Measurements from ENCODE around the gene ZNF500.

Gene ZNF500

DNA sequence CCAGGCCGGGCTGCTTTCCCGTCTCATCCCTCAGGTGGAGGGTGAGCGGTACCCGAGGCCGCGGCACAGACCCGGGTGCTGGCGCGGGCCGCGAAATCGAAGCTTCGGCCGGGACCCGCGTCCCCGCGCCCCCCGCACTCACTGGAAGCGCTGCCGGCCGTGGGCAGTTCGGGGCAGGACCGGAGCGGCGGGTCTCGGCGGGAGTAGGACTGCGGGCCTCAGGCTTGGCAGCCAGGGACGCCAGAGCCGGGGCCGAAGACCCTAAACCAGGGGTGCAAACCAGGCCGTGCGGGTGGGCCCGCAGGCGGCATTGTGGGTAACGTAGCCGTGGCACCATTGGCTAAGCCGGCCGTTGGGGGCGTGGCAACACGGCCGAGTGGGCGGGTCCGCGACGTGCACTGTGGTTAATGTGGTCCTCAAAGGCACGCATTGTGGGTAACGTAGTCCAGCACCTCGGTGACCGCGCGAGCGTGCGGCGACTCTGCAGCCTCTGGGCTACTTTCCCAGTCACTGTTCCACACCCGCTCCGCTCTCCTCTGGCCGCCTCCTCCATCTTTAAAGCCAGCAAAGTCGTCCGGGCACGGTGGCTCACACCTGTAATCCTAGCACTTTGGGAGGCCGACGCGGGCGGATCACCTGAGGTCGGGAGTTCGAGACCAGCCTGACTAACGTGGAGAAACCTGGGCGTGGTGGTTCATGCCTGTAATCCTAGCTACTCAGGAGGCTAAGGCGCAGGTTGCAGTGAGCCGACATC lies at the start of gene ZNF500:
Gene ZNF500 (minus strand): TSS at position 288 of the 754 bp plus-strand sequence. CDS start 1,184 bp downstream, outside the sequence.
- DNase-seq, result peak; percentile 98

- DNase-seq, result no peak
Observed at GRCh38 chr16:4814542-4815173, 47.7 kb upstream of the ZNF500 start.

DNA sequence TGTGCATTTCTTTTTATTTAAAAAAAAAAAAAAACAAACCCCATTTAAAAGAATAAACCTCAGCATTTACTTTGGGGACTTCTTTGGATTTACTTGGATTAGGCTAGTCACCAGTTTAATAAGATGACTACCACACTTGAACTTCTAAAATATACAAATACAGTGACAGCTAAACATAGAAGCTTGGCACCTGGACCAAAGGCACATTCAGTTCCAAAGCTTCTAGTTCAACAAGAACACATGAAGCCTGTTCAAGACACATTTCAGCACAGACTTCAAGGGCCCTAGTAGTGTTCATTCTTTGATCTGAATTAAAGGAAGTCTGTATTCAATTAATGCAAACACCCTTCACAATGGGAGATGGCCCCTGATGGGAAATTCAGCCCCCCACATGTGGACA lies 47.1 kb upstream of the ZNF500 start:
- DNase-seq, result no peak

DNA sequence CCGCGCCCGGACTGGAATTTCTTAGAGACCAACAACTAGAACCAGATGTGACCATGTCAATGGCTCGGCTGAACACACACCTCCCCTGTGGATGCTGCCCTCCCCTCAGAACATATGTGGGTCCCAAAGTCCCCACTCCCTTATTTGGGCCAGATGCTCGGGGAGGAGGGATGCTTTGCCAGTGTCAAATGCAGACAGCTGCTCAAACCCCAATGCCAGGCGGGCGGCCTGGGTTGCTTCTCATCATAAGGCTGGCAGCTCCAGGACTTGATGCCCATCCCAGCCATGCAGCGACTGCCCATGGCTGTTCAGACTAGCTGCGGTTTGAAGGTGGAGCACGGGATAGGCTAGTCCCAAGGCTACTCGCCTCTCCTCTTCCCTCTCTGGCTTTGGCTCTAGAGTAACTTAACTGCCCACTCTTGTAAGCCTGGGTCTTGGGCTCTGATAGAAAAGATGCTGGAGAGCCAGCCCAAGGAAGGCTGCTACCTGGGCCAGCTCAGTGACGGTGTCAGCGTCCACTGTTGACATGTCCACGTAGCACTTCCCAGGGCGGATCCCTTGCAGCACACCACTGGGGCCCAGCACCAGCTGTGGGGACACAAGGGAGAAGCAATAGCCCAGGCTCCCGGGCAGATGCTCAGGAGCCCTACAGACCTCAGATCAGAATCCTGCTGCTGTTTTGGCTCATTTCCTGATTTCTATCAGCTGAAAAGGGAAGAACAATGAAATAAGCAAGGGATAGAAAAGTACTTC lies 46.5 kb upstream of the ZNF500 start:
- no peak for DNase-seq

- DNase-seq, result no peak
Observed at GRCh38 chr16:4811773-4812172, 44.8 kb upstream of the ZNF500 start.

- DNase-seq, result no peak
Observed at GRCh38 chr16:4811242-4811641, 44.3 kb upstream of the ZNF500 start.

DNA sequence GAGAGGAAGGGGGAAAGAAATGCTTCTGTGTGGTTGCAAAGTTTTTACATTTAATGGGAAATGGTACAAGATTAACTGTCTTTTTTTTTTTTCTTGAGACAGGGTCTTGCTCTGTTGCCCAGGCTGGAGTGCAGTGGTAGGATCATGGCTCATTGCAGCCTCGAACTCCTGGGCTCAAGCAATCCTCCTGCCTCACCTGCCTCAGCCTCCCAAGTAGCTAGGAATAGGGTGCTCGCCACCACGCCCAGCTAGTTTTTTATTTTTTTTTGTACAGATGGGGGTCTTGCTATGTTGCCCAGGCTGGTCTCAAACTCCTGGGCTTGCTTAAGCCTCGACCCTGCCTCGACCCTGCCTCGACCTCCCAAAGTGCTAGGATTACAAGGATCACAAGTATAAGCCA lies 39.3 kb upstream of the ZNF500 start:
- DNase-seq, result no peak

DNA sequence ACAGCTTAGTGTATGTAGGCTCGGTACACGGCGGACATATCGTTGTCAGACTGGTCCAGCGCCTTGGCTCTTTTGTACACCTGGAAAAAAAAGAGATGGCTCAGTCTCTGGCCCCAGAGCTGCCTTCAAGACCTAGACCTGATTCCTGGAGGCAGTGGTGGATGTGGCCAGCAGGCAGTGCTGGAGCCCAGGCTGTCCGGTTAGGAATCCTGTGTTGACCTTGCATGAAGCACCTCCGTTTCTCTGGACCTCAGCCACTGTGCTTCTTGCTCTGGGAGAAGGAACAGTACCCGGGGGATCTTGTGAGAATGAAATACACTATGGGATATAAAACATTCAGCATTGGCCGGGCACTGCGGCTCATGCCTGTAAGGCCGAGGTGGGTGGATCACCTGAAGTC lies 38.3 kb upstream of the ZNF500 start:
- DNase-seq, result no peak

- no peak for DNase-seq
Observed at GRCh38 chr16:4803898-4804762, 37.2 kb upstream of the ZNF500 start.

DNA sequence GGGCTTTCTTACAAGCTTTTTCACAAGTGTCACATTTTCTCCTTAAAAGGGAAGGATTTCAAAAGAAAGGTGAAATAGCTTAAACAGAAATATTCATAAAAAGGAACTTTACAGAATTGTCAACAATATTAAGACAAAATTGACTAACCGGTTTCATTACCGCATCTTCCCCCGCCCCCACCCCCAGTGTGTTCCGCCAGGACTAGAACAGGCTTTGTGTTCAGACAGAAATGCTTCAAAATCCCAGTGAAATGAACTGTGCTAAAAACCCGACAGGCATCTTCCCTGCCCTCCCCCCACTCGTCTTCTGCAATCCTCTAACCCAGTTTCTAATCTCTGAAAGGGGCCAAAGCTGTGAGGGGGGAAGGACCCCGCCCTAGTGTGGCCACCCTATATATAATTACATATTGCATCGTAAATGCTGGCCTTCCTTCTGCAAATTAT lies 36.5 kb upstream of the ZNF500 start:
- DNase-seq, result no peak

GRCh38 chr16:4802659-4803287 lies 35.8 kb upstream of the ZNF500 start:
- DNase-seq, result peak; percentile 93

DNA sequence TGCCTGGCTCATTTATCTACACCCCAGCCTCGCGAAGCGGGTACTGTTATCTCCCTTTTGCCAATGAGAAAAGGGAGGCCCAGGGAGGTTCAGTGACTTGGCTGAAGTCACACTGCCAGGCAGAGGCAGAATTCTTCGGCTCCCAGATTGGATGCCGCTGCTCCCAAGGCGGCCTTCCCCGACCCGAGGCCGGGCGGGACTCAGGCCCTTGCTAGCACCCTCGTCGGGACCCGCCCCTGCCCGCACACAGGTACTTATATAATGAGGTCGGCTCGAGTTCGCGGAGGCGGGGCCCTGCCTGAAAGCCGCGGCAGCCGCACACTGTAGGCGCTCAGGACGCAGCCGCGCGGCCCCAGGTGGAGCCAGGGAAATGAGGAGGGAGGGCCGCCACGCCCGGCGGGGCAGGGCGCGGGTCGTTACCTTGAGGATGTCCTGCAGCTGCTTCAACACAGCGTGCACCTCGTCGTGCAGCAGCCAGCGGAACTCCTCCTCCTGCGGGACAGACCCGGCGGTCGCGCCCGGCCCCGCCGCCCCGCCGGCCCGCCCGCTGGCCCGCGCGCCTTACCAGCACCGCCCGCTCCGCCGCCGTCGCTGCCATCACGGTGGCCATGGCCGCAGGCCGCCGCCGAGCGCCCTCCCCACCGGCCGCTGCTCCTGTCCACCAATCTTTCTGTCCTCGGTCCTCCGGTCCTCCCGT lies 35.1 kb upstream of the ZNF500 start, which contains the start of gene ROGDI:
Gene ROGDI (minus strand): TSS at position 672 of the 697 bp plus-strand sequence. CDS start 62 bp downstream, at position 610.
- DNase-seq, result peak; percentile 93

DNA sequence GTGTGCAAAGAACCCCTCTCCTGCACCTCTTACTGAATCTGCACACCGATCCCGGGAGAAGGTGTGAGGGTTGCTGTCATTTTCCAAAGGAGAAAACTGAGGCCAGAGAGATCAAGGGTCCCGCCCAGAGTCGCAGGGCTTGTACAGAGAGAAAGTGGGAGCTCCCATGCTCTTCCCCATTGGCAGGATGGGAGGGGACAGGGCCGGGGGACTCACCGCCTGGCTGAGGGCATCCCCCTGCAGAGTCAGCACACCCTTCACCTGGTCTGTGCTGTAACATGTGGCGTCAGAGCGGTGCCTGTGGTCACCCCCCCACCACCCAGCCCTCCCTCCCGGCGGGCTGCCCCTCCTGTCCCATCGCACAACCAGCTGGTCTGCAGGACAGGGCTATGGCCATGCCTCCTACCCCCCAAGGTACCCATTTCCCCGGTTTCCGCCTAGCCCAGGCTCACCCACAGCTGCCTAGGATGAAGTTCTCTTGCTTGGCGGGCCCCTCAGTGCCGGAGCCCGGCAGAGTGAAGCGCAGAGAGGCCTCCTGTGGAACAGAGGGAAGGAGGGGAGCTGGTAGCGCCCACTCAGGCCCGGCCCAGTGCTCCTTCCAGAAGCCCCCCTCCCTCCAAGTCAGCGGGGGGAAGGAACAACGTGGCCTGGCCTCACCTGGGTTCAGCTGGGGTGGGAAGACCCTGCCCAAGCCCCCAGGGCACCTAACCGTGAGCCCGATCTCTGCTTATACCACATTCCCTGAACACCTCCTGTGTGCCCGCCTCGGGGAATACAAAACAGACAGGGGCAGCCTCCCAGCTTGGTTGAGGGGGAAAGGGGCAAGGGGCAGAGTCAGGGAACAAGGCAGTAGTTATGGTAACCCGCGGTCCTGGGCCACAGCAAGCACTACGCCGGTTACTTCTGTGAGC lies 34.3 kb upstream of the ZNF500 start:
- no peak for DNase-seq

- no peak for DNase-seq
Observed at GRCh38 chr16:4800290-4801041, 33.5 kb upstream of the ZNF500 start.

- no peak for DNase-seq
Observed at GRCh38 chr16:4799171-4799855, 32.4 kb upstream of the ZNF500 start.

DNA sequence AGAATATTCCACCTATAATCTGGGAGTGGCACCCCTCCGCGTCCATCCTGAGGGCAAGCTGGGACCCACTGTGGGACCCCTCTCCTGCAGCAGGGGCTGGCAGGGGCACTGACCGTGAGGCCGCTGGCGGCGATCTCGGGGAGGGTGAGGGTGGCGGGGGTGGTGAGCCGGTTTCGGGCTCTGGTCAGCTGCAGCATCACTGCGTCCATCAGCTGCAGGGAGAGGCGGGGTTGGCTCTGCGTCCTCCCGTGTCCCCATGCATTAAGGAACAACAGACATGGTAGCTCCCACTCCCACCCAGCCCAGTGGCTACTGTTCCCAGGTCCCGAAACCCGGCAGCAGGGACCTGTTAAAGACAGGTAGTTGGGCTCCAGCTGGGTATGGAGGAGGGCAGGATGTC lies 31.5 kb upstream of the ZNF500 start:
- no peak for DNase-seq

DNA sequence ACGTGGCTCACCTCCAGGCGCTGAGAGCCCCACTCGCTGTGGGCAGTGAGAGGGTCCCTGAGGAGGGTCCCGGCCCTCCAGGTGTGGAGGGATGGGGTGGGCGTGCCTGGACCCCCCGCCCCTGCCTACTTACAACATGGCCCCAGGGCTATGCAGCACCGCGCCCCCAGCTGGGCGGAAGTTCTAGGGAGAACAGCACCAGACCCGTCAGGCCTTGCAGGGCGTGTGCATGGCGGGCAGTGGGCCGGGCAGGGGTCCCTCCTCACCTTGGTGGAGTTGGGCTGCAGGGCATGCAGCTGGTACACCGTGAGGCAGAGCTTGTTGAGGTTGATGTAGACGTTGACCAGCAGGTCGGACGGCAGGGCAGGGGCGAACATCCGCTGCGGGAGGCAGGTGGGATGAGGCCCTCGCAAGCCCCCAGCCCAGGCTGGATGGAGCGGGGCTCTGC lies 30.9 kb upstream of the ZNF500 start:
- DNase-seq, result no peak

DNA sequence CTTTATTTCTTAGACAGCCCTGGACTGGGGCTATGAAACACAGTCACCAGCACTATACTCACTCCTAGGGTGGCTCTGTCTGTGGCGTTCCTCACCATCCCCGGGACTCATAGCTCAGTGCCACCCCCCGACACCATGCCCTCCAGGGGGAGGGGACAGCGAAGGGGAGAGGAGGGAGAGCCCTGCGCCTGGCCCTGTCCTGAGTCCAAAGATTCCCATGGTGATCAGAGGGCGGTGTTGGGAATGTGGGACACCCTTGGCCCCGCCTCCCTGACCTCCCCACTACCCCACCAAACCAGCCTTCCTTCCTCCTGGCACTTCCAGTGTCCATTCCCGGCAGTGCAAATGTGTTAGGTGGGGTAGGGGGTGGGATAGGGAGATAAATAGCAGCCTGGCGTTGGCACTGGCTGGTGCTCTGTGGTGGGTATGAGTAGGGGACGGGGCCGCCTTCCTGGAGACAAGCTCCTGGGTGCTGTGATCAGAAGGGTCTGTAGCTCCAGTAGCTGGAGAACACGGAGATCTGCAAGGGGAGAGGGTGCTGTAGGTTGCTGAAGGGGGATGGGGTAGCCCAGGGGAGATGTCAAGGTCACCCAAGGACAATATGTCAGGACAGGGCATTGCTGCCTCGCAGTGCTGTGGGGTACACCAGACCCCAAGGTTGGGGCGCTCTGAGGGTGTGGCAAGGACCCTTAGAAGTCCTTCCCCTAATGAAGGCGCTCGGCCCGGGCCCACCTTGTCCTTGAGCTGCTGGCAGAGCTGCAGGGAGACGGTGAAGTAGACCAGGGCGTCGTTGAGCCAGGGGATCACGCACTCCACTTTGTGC lies 30.2 kb upstream of the ZNF500 start:
- no peak for DNase-seq

All from CD4-positive, alpha-beta T cell treated with Interleukin-6 for 4 hours (primary cell).